Sigmoid colon (tissue), 7 donors: ENCODE data around the gene HOXA6. TPM values are rescaled to one million over a fixed set of nuclear protein-coding genes. Genes with fewer than 3 reads are reported as not detected.

Experiments
- DNase-seq: peaks from one replicate; pipeline ENCODE4 v3.0.0-alpha.2; 2019
- H3K27ac ChIP-seq, 4 donors: fragments of 200-600 bp; sonication (generic); one replicate each; pipeline ENCODE4 v1.5.1; 2016 to 2019; ENCODE audit warnings: mild to moderate bottlenecking in 1 of 4
- H3K27me3 ChIP-seq, 3 donors: fragments of 200-600 bp; sonication (generic); one replicate each; pipeline ENCODE4 v1.5.1; 2019; ENCODE audit warnings: mild to moderate bottlenecking in 1 of 3
- H3K36me3 ChIP-seq, 4 donors: fragments of 200-600 bp; sonication (generic); one replicate each; pipeline ENCODE4 v1.5.1; 2016 to 2019
- H3K4me1 ChIP-seq, 4 donors: fragments of 200-600 bp; sonication (generic); one replicate each; pipeline ENCODE4 v1.5.1; 2017 to 2019
- H3K4me3 ChIP-seq, 4 donors: fragments of 200-600 bp; sonication (generic); one replicate each; pipeline ENCODE4 v1.5.1; 2017 to 2019; ENCODE audit warnings: mild to moderate bottlenecking in 2 of 4, moderate library complexity in 1 of 4
- H3K9me3 ChIP-seq, 4 donors: fragments of 200-600 bp in 3 of 4; sonication (generic) in 3 of 4; one replicate each; pipeline versions ENCODE4 v1.5.1 to v1.6.1; 2013 to 2019
- CTCF ChIP-seq, 4 experiments: fragments of 450-650 bp in 3 of 4; fragments of 200-600 bp in 1 of 4; IDR thresholded peaks; one replicate each; pipeline ENCODE4 v1.5.1; 2016 to 2019; ENCODE audit warnings: antibody characterized with exemption in 4 of 4, mild to moderate bottlenecking in 3 of 4, moderate library complexity in 2 of 4
- EP300 ChIP-seq, 4 donors: sonication (generic); formaldehyde crosslinking; IDR thresholded peaks; one replicate each; pipeline ENCODE4 v1.6.1; 2017; ENCODE audit warnings: antibody characterized with exemption in 4 of 4
- POLR2A ChIP-seq, 2 donors: fragments of 450-650 bp; IDR thresholded peaks; one replicate each; pipeline ENCODE4 v1.6.1; 2016; ENCODE audit warnings: antibody characterized with exemption in 2 of 2, mild to moderate bottlenecking in 2 of 2, moderate library complexity in 2 of 2
- POLR2AphosphoS5 ChIP-seq, 4 donors: sonication (generic); formaldehyde crosslinking; IDR thresholded peaks; one replicate each; pipeline ENCODE4 v1.6.1; 2017; ENCODE audit warnings: antibody characterized with exemption in 4 of 4
- WGBS, 2 donors: extraction: QIAGEN DNeasy Blood & Tissue Kit; methylation state at CpG; one replicate each; pipeline ENCODE4 v1.1.7; 2013; 5-methylcytosine and 5-hydroxymethylcytosine counted together
- intact Hi-C: fragments of 100-400 bp; cut with DNase I; formaldehyde crosslinking; loops from one replicate; pipeline ENCODE4 v1.15.1; 2023
- polyA plus RNA-seq, 3 donors: library from polyadenylated mRNA; stranded (reverse); fragments of 200-250 nt; gene quantifications; one replicate each; pipeline ENCODE4 v1.2.3, GENCODE V29; 2013
- total RNA-seq, 4 donors: library from RNA; depleted of rRNA; stranded (reverse); fragments of >200 nt; gene quantifications; one replicate each; pipeline ENCODE4 v1.1.0, GENCODE V29; 2016
- donor health status: healthy with polysubstance abuse.
- donor health status: Bipolar disorder and iron deficiency.
- donor health status: healthy.

HOXA6 gene
- total and polyA plus RNA-seq, 7 donors: 1.6 to 10.0 (median 4.5) TPM; not detected in 1

DNA sequence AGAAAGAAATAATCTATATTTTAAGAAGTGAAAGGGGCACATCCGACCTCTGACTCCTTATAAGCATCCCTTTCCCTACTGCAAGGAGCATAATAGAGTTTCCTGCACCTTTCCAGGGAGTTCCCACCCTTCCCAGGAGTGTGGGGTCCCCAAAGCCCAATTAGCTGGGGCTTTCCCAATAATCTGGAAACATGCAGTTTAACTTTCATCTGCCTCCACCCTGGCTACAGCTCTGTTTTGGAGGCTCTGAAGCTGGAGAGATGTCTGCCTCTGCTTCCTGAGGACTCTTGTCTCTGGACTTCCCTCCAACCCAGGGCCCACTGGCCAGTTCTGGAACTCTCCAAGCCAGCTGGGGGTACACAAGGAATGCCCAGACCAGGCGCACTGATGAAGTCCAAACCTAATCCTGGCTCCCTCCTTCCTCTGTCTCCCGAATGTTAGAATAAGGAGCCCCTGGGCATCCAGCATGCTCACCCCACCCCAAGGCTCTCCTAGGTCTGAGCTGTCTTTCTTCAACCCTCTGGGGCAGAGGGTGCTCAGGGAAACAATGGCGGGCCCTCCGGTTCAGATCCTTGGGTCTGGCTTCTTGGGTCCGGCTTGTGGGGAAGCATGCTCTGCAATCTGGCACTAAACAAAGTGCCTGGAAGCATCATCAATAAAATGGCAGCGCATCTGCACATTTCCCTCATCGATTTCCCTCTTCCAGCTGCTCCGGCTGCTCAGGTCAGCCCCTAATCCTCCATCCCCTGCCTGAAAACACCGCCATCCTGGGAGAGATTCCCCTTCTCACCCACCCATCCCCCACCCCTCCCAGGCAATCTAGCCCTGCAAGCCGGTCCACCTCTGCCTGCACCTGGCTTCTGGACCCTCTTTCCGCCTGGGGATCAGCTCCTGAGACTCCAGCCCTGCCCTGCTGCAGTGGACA, 30.4 kb downstream of the HOXA6 start:
- 13 to 52% methylated on average over 12 of the region's 12 CpGs for WGBS, 2 donors
- Histone ChIP-seq H3K36me3 (peaks cover 0 to 6% (median 2%) of the 10 kb centered on the region in 4 donors), H3K27ac (peak overlapping the region; percentile 93 to 99 (median 94)), H3K27me3 (no peaks in the 10 kb centered on the region), H3K4me1 (peaks cover 0 to 78% (median 64%) of the 10 kb centered on the region in 4 donors), H3K4me3 (peak overlapping the region; percentile 11 to 60 (median 47)), H3K9me3 (no peaks in the 10 kb centered on the region)
- DNase-seq: peak; percentile 62
- intact Hi-C loops: no loop called here
- no peak for TF ChIP-seq EP300 (IDR thresholded peaks at IDR 0.05)

DNA sequence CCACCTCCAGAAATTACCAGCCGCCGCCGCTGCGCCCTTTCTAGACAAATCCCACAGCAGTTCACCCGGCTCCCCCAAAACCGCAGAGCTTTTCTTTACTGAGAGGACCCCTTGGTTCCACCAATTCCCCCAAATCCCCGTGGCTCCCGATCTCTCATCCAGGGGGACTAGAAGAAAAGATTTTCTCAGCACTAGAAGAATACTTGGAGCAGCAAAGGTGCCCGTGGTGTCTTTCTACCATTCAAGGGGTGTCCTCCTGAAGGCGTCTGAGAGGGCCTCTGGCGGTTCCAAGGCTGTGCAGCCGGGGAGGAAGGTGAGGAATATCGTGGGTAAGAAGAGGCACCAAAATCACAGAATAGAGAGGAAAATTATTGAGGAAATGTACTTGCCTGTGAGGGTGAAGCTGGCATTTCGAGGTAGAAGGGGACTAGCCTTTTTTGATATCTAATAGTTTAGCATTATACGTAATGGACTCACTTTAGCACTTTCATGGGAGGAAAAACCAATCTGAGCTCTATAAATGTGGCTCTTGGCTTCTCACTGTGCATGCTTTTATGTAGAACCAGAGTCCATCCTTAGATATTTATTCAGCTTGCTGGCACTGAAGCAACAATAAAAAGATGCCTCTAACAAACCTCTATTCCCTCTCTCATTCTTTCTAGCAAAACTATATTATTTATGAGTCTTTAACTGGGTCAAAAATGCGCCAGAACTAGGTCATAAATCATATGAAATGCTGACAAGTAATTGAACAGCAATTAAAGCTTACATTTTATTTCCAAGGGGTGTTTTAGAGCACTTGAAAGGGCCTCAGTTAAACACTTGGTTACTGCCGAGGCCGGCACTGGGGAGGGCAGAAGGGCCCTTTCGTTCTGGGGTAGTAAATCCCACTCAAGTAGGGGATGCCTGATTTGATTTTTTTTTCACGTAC, 31.3 kb downstream of the HOXA6 start:
- no peaks in the 10 kb centered on the region for H3K36me3 ChIP-seq
- peak overlapping the region; percentile 93 to 99 (median 94) for H3K27ac ChIP-seq
- TF ChIP-seq POLR2A (IDR thresholded peaks at IDR 0.05) (no peak), CTCF (IDR thresholded peaks at IDR 0.05) (no peak), POLR2AphosphoS5 (IDR thresholded peaks at IDR 0.05) (peak in 2 of 4 donors; percentile 13 to 20), EP300 (IDR thresholded peaks at IDR 0.05) (no peak)
- no peak for DNase-seq
- intact Hi-C loops: no loop called here
- H3K4me3 ChIP-seq: peak overlapping the region; percentile 41 to 60 (median 48)
- no peaks in the 10 kb centered on the region for H3K27me3 ChIP-seq
- peaks cover 0 to 88% (median 73%) of the 10 kb centered on the region in 4 donors for H3K4me1 ChIP-seq
- WGBS, 2 donors: 9 to 57% methylated on average over 20 of the region's 20 CpGs
- no peaks in the 10 kb centered on the region for H3K9me3 ChIP-seq

DNA sequence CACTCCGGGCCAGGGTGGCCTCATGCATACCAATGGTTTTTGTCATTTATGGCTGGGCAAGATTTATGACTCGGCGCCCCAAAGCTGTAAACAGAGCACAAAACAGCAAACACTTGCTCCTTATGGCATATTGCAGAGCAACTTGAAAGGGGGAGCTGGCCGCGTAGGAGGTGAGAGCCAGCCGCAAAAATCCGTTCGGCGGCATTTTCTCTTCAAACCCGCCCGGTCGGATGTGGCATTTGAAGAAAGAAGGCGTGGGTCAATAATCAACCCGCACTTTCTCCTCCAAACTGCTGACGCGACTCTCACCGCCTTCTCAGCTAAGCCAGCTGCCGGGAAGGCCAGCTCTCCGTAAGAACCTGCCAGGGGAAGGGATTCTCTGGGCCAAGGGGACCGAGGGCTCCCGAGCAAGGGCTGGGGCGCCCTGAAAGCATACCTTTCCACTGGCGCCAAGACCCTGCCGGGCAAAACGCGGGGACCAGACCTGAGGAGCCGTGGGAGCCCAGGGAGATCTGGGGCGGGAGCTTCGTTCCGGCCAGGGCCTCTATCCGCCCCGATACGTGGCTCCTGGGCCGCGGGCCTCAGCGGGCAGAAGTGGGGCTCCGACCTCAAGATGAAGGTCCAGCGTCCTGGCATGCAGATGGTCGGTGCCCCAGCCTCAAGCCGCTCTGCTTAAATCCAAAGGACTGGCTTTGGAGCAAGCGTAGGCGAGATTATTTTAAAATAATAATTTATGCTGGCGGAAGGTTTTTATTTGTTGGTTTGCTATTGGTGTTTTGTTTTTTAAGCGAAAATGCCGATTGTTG, 32.1 kb downstream of the HOXA6 start:
- TF ChIP-seq POLR2AphosphoS5 (IDR thresholded peaks at IDR 0.05): peak; percentile 32 to 78 (median 76)
- TF ChIP-seq POLR2A (IDR thresholded peaks at IDR 0.05): no peak
- no peak for TF ChIP-seq CTCF (IDR thresholded peaks at IDR 0.05)
- TF ChIP-seq EP300 (IDR thresholded peaks at IDR 0.05): peak in 1 of 4 donors; percentile 15

GRCh38 chr7:27114881-27115220, 32.7 kb downstream of the HOXA6 start:
- Histone ChIP-seq H3K4me1 (peaks cover 0 to 91% (median 80%) of the 10 kb centered on the region in 4 donors), H3K9me3 (no peaks in the 10 kb centered on the region), H3K27ac (peak overlapping the region; percentile 93 to 99 (median 94)), H3K36me3 (no peaks in the 10 kb centered on the region), H3K4me3 (peak overlapping the region; percentile 41 to 60 (median 48)), H3K27me3 (no peaks in the 10 kb centered on the region)
- DNase-seq: no peak
- intact Hi-C loops: no loop called here
- TF ChIP-seq POLR2A (IDR thresholded peaks at IDR 0.05) (no peak), POLR2AphosphoS5 (IDR thresholded peaks at IDR 0.05) (no peak), EP300 (IDR thresholded peaks at IDR 0.05) (no peak), CTCF (IDR thresholded peaks at IDR 0.05) (no peak)
- 11 to 45% methylated on average over 6 of the region's 6 CpGs for WGBS, 2 donors

More for the DNA sequence above, 32.1 kb downstream of the HOXA6 start:
- peak; percentile 75 for DNase-seq
- Histone ChIP-seq H3K27ac (peak overlapping the region; percentile 93 to 99 (median 94)), H3K27me3 (no peaks in the 10 kb centered on the region), H3K4me3 (peak overlapping the region; percentile 41 to 60 (median 48)), H3K4me1 (peaks cover 0 to 91% (median 78%) of the 10 kb centered on the region in 4 donors), H3K9me3 (no peaks in the 10 kb centered on the region), H3K36me3 (no peaks in the 10 kb centered on the region)
- WGBS, 2 donors: 10 to 59% methylated on average over 45 of the region's 45 CpGs
- intact Hi-C loops: no loop called here
